NCI-H460 (cell line): ENCODE data around the gene PRPF38A. TPM values are rescaled to one million over a fixed set of nuclear protein-coding genes. Genes with fewer than 3 reads are reported as not detected.

Source experiments
- DNase-seq: peaks from one replicate; pipeline ENCODE4 v3.0.0-alpha.2; 2016; ENCODE audit warnings: low read depth; ENCODE audit errors: extremely low read depth
- total RNA-seq: library from RNA; depleted of rRNA; stranded (reverse); fragments of >200 nt; shearing (Covaris generic); gene quantifications from 2 replicates; pipeline ENCODE4 v1.2.3, GENCODE V29; 2014

PRPF38A gene
- total RNA-seq, 1 experiment from 2014 or later: 11.9 TPM

DNA sequence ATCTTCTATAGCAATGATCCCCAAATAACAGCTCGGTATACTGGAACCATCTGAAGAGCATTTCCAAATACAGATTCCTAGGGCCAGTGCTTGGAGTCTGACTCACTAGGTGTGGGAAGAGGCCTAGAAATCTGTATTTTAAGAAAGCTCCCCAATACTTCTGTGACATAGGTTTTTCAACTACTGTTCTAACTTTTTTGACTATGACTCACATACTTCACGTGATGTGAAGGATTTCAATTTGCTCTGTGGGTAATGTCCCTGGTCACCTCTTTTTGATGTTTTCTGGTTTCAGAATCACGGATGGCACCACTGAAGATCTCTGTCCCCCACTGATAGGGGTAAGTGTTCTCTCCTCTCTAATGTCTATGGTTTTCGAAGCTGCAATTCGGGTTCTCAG lies 11.2 kb upstream of the PRPF38A start:
- no peak for DNase-seq

DNA sequence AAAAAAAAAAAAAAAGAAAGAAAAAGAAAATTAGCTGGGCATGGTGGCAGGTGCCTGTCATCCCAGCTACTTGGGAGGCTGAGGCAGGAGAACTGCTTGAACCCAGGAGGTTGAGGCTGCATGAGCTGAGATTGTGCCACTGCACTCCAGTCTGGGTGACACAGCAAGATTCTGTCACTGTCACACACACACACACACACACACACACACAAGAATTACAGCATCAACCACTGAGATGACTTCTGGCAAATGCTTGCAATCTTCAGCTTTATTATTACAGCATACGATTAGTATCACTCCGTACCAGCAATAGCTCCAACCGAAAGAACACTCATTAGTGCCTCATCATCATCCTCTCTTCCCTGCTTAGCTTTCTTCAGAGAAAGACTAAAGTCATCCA lies 4.8 kb upstream of the PRPF38A start:
- no peak for DNase-seq

DNA sequence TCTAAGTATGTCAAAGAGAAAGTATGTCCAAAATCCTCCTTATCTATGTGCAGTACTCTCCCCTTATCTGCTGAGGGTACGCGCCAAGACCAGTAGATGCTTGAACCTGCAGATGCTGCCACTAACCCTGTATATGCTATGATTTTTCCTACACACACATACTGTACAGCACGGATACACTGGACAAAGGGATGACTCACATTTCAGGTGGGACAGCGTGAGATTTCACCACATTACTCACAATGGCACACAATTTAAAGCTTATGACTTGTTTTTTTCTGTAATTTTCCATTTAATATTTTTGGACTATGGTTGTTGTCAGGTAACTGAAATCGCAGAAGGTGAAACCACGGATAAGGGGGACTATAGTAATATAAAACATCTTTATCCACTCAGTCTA lies 4.3 kb upstream of the PRPF38A start:
- no peak for DNase-seq

DNA sequence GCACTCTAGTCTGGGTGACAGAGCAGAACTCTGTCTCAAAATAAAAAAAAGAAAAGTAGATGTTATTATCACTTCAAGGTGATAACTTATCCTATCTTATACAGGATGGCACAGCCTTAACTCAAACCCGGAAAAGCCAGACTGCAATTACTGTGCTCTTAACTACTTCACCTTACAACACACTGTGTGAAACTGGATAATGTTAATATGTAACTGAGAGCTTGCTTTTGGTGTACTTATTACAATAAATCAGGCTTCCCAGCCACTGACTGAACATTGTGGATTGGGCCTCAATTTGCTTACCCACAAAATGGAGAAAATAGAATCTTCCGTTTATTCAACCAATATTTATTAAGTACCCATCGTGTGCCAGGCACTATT lies 1.6 kb upstream of the PRPF38A start:
- no peak for DNase-seq

DNA sequence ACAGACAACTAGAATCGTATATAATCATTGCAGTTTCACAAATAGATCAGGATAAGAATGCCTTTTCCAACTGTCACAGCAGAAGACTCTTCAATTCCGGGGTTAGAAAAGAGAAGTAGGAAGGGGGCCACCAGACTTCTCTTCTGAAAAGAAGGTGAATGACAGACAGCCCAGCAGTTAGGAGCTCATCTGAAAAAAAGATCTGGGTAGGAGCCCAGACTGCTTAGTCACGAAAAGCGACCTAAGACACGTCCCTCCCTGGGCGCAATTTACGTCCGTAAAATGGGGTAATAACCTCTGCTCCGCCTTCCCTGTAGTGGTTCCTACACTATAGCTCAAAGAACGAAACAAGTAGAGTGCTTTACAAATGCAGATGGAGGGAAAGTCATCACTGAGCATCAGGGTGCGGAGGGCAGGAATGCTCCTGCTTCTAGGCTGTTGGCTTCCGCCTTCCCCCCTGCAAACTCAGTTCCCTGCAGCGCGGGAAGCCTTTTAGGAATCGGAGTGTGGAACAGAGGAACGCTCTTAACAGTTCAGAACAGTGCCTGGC lies 761 bp upstream of the PRPF38A start:
- peak; percentile 47 for DNase-seq

DNA sequence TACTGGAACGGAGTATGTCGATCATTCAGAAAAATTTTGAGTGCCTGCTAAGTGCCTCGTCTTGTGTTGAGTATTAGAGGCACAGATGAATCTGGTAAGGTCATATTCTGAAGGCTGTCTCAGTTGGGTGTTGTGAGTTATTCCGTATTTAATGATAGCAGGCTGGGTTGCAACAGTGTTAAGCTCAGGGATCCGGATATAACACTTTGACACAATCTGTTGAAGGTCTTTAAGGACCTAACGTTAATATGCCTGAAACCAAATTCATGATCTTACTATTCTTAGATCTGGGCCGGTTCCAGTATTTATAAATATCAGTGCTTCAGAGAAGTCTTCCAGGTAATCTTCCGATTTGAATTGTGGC lies 555 bp downstream of the PRPF38A start:
- no peak for DNase-seq

DNA sequence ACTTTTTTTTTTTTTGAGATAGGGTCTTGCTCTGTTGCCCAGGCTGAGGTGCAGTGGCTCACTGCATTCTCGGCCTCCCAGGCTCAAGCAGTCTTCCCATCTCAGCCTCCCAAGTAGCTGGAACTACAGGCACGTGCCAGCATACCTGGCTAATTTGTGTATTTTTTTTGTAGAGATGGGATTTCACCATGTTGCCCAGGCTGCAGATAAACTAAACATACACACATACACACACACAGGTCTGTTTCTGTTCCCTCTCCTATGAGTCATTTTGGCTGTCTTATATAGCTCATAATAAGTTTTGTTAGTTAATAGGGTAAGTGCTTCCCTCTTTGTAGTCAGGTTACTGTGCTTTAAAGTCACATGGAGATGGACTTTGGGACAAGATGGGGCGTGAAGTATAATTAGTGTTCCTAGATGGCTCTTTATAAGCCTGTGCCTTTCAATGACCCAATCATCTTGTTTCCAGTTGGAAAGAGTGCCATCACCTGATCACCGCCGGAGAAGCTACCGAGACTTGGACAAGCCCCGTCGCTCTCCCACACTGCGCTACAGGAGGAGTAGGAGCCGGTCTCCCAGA lies 9.1 kb downstream of the PRPF38A start:
- DNase-seq: no peak

DNA sequence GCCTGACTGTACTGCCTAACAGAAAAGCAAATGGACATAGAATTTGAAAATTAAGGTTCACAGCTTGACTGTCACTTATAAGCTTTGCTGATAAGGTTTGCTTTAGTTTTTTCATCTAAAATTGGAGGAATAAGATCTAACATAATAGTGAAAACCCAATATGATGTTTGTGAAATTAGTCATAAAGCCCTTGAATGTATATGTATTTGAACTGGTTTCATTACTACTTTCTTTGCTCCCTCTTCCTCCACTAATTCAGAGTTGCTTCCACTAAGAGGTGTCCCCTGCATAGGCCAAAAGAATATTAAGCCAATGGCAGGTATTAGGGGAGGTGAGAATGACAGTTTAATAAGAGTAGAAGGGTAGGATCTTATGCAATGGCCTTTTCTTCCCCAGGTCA lies 10.5 kb downstream of the PRPF38A start:
- DNase-seq: no peak

DNA sequence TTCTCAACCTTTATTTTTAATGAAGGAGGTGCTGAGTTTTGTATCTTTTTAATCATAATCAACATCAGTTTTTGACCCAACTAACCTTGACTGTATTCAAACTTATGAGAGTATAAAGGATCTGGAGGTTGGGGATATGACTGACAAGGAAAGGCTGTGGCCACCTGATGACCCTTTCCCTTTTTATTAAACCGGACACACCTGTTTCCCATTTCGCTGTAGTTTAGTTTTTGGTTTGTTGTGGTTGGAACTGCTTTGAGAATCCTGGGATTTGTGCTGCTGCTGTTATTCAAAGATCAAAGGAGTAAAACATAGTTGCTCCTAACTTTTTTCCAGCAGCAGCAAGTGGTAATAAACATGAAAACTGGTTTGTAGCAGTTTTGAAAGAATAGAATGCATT lies 12.4 kb downstream of the PRPF38A start:
- no peak for DNase-seq

DNA sequence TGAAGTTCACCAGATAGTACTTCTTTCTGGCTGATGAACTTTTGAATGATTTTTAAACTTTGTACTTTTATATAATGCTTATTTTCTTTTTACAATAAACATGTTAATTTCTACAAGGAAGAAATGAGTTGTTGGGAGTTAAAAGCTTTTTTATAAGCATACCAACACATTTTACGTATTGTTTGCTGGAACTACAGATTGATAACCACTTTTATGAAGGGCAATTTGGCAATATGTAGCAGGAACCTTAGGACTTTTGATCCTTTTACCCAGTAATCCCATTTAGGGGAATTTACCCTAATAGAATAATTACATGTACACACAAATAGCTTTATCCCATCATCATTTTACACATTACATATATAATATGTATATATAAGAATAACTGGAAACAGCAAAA lies 16.3 kb downstream of the PRPF38A start:
- no peak for DNase-seq

DNA sequence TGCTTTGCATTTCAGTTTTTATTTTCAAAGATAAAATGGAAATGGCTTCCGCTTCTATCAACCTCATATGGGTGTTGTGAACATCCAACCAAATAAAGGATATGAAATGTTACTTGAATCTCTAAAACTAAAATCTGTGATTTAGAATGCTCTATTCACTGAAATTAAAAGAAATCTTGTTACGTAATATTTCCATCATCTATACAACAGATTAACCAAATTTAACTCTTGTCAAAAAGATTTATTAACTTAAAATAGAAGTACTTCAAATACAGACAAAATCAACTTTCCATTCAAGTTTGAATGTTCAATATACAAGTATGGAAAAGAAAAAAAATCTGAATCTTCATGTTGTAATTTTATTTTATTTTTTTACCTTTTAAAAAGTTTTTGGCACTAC lies 18.7 kb downstream of the PRPF38A start:
- DNase-seq: no peak

DNA sequence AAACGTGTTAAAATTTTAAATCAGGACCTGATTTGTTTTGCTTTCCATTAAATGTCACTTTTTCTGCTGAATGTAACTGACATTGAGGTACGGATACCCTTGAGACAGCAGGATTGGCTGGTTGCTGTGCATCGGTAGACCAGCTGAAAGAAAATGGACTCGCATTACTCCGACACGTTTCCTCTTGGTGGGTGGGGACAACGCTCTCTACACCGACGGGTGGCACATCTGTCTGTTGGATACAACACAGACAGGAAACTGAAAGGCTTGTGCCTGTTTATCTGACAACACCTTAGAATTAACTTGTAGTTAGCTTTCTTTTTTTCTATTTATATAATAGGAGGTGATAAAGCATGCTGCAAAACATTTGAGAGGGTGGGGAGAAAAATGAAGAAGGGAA lies 19.4 kb downstream of the PRPF38A start:
- DNase-seq: no peak

DNA sequence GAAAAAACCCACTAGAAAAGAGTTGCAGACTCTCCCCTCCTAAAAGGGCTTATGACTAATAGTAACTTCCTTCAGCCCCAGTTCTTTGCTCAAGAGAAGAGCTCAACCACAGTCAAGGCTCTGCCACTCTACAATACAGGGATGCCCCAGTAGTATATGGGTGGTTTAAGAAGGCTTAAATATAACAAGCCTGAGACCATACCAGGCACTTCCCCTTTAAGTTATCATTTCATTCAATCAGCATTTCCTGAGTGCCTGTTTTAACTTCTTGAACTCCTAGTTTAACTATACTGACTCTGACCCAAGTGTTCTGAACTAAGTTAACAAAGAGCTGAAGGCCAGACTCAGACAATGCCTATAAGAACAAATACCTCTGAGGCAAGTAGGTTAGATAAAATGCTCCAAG lies 19.8 kb downstream of the PRPF38A start:
- no peak for DNase-seq

DNA sequence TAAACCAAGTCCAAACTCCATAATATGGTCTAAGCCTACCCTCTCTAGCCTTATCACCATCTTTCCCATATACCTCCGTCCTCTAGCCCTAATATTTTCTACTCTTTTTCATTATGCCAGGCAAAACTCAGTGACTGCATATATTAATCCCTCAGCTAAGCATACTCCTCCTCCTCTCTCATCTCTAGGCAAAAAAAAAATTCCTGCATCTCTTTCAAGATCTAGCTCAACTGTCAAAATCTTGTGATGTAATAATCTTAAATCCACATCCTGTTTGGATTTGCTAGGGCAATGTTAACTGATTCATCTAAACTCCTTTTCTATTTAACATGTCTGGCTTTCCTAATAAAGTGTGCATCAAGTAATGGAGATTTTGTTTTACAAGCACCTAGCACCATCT lies 20.4 kb downstream of the PRPF38A start:
- DNase-seq: no peak

DNA sequence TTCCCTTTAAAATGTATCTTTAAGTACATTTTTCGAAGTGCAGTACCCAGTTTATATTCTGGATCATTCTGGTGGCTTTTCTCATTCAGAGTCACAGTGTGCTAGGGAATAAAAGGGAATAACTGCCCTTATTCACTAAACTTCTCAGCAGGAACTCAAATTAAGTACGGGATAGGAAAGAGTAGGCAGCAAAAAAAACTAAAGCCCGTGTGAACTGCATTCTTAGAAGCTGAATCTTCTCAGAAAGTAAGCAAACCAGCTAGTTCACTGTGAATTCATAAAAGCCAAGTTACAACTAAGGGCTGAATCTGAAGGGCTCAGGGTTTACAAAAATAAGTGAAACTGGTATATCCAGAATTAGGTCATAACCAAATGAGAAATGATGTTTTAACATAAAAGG lies 22.0 kb downstream of the PRPF38A start:
- no peak for DNase-seq

DNA sequence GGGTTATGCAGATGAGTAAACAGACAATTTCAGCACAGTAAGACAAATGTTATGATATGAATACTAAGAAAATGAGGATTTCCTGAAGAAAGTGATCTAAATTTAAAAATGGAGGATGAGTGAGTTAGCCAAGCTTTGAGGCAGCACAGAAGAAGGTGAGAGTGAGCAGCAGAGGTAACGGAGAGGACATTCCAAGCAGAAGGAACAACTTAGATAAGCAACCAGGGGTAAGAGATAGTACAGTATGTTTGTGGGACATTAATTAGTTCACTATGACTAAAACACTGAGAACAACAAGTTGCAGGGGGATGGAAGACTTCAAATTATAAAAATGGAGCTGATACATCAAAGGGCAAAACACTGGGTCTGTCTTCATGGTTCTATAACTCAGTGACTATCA lies 22.8 kb downstream of the PRPF38A start:
- no peak for DNase-seq

DNA sequence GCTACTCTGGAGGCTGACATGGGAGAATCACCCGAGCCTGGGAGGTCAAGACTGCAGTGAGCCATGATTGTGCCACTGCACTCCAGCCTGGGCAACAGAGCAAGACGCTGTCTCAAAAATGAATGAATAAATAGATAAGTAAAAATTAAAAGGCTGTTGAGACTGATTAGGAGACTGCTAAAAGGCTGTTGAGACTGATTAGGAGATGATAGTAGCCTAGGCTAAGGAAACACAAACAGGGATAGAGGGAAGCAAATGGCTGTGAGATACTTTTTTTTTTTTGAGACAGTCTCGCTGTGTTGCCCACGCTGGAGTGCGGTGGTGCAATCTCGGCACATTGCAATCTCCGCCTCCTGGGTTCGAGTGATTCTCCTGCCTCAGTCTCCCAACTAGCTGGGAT lies 28.4 kb downstream of the PRPF38A start:
- DNase-seq: no peak

DNA sequence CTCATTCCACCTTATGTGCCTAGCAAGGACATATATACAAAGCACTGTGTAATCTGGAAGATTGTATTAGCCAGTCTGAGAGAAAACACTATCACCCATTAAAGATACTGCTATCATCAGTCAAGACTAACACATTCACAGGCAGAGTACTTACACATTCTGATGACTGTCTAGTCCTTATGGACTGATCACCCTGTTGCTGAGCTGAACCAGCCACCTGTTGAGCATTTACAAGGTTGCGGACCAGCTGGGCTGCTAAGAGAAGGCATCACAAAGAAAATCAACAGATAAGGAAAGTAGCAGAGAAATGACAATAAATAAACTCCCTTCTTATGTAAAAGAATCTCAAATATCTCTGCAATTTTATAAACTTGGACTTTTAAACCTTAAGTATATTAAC lies 30.8 kb downstream of the PRPF38A start:
- no peak for DNase-seq

DNA sequence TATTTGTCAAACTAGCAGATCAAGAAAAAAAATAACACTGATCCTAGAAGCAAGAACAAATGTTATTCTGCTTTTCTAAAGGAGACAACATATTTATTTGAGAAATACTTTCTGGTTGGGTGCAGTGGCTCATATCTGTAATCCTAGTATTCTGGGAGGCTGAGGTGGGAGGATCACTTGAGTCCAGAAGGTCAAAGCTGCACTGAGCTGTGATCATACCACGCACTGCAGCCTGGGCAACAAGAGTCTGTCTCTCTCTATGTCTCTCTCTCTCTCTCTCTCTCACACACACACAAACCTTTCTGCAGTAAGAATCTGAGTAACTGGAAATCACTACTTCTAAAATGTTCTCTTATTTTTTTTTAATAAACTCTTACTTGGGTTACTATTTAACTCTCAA lies 31.2 kb downstream of the PRPF38A start:
- DNase-seq: no peak

DNA sequence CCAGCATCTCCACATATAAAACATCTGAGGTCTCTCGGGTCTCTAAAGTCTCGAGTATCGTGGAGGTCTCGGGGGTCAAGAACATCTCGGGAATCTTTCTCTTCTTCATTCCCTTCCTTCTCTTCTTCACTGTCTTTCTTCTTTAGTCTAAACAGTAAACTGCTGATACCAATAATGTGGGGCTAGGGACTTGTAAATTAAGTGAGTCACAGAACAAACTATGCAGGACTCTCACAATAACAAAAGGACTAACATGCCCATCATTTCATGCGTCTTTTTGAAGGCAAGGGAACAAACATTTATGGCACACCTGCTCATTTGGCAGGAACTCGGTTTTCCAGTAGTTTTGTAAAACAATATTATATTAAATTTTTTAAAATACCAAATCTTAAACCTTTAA lies 32.4 kb downstream of the PRPF38A start:
- no peak for DNase-seq

DNA sequence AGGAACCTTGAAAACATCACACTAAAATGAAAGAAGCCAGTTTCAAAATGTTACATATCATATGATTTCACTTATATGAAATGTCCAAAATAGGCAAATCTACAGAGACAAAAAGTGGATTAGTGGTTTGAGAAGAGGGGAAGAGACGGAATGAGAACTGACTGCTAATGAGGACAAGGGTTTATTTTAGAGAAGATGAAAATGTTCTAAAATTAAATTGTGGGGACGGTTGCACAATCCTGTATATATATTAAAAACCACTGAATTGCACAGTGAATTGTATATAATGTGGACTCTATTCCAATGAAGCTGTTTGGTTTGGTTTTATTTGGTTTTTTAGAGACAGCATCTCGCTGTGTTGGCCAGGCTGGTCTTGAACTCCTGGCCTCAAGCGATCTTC lies 35.6 kb downstream of the PRPF38A start:
- no peak for DNase-seq

DNA sequence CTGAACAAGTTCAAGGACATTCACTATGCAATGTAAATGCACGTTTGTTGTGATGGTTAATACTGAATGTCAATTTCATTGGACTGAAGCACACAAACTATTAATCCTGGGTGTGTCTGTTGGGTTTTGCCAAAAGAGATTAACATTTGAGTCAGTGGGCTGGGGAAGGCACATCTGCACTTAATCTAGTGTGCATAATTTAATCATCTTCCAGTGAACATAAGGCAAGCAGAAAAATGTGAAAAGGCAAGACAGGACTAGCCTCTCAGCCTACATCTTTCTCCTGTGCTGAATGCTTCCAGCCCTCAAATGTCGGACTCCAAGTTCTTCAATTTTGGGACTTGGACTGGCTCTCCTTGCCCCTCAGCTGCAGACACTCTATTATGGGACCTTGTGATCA lies 40.1 kb downstream of the PRPF38A start:
- no peak for DNase-seq

DNA sequence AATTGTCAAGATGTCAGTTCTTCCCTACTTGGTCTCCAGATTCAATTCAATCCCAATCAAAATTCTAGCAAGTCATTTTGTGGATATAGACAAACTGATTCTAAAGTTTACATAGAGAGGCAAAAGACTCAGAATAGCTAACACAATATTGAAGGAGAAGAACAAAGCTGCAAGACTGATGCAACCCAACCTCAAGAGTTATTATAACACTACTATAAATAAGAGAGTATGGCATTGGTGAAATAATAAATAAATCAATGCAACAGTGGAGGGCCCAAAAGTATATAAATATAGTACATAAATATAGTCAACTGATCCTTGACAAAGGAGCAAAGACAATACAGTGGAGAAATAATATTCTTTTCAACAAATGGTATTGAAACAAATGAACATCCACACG lies 49.7 kb downstream of the PRPF38A start:
- no peak for DNase-seq
